ENCODE measurements around the gene COX7C. TPM values are rescaled to one million over a fixed set of nuclear protein-coding genes. Genes with fewer than 3 reads are reported as not detected.
"Not testable (repeated sequence)": the region's sequence is repeated elsewhere in the genome, so short reads cannot be mapped to it uniquely, and the experiment has no call there.

The COX7C gene, protein sequence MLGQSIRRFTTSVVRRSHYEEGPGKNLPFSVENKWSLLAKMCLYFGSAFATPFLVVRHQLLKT
- polyA plus RNA-seq (2013, experiment 1 of 2), result 1,448 TPM
- polyA plus RNA-seq (2013, experiment 2 of 2), result 1,424 TPM

DNA sequence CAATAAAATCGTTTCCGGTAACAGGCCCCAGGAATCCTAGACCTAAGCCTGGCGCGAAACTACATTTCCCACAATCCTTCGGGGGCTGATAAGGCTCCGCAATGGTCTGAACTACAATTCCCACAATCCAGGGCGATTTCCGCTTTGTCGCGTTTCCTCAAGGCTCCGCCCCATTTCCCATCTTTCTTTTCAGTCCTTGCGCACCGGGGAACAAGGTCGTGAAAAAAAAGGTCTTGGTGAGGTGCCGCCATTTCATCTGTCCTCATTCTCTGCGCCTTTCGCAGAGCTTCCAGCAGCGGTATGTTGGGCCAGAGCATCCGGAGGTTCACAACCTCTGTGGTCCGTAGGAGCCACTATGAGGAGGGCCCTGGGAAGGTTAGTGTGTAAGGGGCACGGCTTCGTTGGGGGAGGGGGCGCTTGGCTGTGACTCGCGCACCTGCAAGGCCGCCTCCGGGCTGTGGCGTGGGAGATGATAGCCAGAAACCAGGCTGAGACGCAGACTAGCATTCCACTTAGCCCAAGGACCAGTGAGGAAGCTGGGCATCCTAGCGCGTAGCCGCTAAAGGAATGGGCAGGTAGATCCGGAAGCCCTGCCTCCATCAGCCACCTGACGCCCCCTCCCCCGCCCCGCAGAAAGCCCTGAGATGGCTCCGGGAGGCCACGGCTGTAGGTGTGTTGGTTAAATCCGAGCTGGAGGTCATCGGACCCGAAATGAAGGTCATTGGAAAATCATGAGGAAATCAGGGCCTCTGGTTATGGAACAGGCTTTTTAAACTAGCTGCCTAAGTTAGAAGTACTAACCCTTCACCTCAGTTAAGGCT is at the start of gene COX7C:
Gene COX7C (plus strand): TSS at position 186 of the 821 bp plus-strand sequence. CDS start 115 bp downstream, at position 301.
- peak within 1 kb of the TSS; percentile 68 for H3K4me2 ChIP-seq (ENCODE audit: insufficient read depth, low read length, poor library complexity, severe bottlenecking)
- peak; percentile 92 for DNase-seq (ENCODE audit: low spot score)
- H3K27ac ChIP-seq (replicated peaks; ENCODE audit: low read length), result no peak within 1 kb of the TSS
- H3K36me3 ChIP-seq (replicated peaks in 1 of 2; ENCODE audit: control insufficient read depth in 2 of 2, insufficient read depth in 2 of 2, low read length in 2 of 2), result peaks cover 7 to 39% of the 10 kb centered on the region in 2 donors
- no peak within 1 kb of the TSS for H2BK12ac ChIP-seq (ENCODE audit: low read length)
- peak within 1 kb of the TSS; percentile 95 for H3K18ac ChIP-seq (ENCODE audit: low read length)
- no peak within 1 kb of the TSS for H2BK5ac ChIP-seq (ENCODE audit: low read length)
- peaks cover 2% of the 10 kb centered on the region for H3K79me1 ChIP-seq (ENCODE audit: low read depth, low read length)
- H2BK120ac ChIP-seq (ENCODE audit: low read depth, low read length), result no peak within 1 kb of the TSS
- peak within 1 kb of the TSS; percentile 68 for H2AK5ac ChIP-seq (ENCODE audit: low read depth, low read length)
- H3K4ac ChIP-seq (ENCODE audit: low read length), result no peak within 1 kb of the TSS
- peak within 1 kb of the TSS; percentile 55 for H4K8ac ChIP-seq (ENCODE audit: low read depth, low read length)
- H3K9ac ChIP-seq (ENCODE audit: low read depth, low read length, poor library complexity), result peak within 1 kb of the TSS; percentile 93
- peaks cover 0 to 4% of the 10 kb centered on the region in 2 donors for H3K9me3 ChIP-seq (replicated peaks in 1 of 2; ENCODE audit: control insufficient read depth in 2 of 2, insufficient read depth in 1 of 2, low read depth in 1 of 2, low read length in 2 of 2)
- H2AFZ ChIP-seq (ENCODE audit: low read length), result peak within 1 kb of the TSS; percentile 94
- no peaks in the 10 kb centered on the region for H3K4me1 ChIP-seq (ENCODE audit: control insufficient read depth in 2 of 2, insufficient read depth in 1 of 2, low read depth in 1 of 2, low read length in 2 of 2)
- peak within 1 kb of the TSS; percentile 92 to 98 for H3K4me3 ChIP-seq (ENCODE audit: low read length in 2 of 2)
- no peak within 1 kb of the TSS for H4K91ac ChIP-seq (ENCODE audit: low read depth, low read length, poor library complexity)
- H2BK15ac ChIP-seq (ENCODE audit: low read length), result no peak within 1 kb of the TSS
- H3K14ac ChIP-seq (ENCODE audit: low read length), result peak within 1 kb of the TSS; percentile 86
- WGBS, 2 donors (ENCODE audit: extremely low coverage in 2 of 2, insufficient read length in 2 of 2, insufficient replicate concordance in 1 of 2), result no CpG with 5 or more reads among the region's 41 CpGs
- no peaks in the 10 kb centered on the region for H3K27me3 ChIP-seq (ENCODE audit: control insufficient read depth in 3 of 3, insufficient read depth in 3 of 3, low read depth in 1 of 3, low read length in 3 of 3)
- H3K23ac ChIP-seq (ENCODE audit: low read depth, low read length, poor library complexity), result no peak within 1 kb of the TSS

DNA sequence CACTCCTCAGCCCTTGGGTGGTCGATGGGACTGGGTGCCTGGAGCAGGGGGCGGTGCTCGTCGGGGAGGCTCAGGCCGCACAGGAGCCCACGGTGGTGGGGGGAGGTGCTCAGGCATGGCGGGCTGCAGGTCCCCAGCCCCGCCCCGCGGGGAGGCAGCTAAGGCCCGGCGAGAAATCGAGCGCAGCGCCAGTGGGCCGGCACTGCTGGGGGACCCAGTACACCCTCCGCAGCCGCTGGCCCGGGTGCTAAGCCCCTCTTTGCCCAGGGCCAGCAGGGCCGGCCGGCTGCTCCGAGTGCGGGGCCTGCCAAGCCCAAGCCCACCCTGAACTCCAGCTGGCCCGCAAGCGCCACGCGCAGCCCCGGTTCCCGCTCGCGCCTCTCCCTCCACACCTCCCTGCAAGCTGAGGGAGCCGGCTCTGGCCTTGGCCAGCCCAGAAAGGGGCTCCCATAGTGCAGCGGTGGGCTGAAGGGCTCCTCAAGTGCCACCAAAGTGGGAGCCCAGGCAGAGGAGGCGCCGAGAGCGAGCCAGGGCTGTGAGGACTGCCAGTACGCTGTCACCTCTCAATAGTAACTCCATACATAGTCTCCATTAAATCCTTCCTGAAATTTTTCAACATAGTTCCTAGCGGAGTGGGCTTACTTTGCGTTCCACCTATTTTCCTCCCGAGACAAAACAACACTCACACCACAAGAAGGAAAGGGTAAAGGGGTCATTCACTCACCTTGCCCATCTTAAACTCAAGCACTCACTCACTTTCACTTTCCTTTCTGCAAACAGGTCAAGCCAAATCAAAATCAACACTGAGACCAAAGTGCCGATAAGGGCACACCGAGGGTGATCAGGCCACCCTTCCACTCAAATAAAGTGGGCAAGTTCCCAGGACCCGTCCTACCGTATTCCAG is 48.0 kb upstream of the COX7C start:
- WGBS, 2 donors (ENCODE audit: extremely low coverage in 2 of 2, insufficient read length in 2 of 2, insufficient replicate concordance in 1 of 2), result no CpG with 5 or more reads among the region's 44 CpGs
- not testable (repeated sequence) for H2AK5ac ChIP-seq (ENCODE audit: low read depth, low read length); H3K9me3 ChIP-seq (replicated peaks in 1 of 2; ENCODE audit: control insufficient read depth in 2 of 2, insufficient read depth in 1 of 2, low read depth in 1 of 2, low read length in 2 of 2); H4K8ac ChIP-seq (ENCODE audit: low read depth, low read length); H3K4me1 ChIP-seq (ENCODE audit: control insufficient read depth in 2 of 2, insufficient read depth in 1 of 2, low read depth in 1 of 2, low read length in 2 of 2); H3K36me3 ChIP-seq (replicated peaks in 1 of 2; ENCODE audit: control insufficient read depth in 2 of 2, insufficient read depth in 2 of 2, low read length in 2 of 2); DNase-seq (ENCODE audit: low spot score); H3K14ac ChIP-seq (ENCODE audit: low read length); H3K27me3 ChIP-seq (ENCODE audit: control insufficient read depth in 3 of 3, insufficient read depth in 3 of 3, low read depth in 1 of 3, low read length in 3 of 3); H3K4ac ChIP-seq (ENCODE audit: low read length); H3K27ac ChIP-seq (replicated peaks; ENCODE audit: low read length); H2BK120ac ChIP-seq (ENCODE audit: low read depth, low read length); H3K4me3 ChIP-seq (ENCODE audit: low read length in 2 of 2); H3K4me2 ChIP-seq (ENCODE audit: insufficient read depth, low read length, poor library complexity, severe bottlenecking); H3K18ac ChIP-seq (ENCODE audit: low read length); H3K79me1 ChIP-seq (ENCODE audit: low read depth, low read length); H2BK12ac ChIP-seq (ENCODE audit: low read length); H3K9ac ChIP-seq (ENCODE audit: low read depth, low read length, poor library complexity); H2BK15ac ChIP-seq (ENCODE audit: low read length); H4K91ac ChIP-seq (ENCODE audit: low read depth, low read length, poor library complexity); H2BK5ac ChIP-seq (ENCODE audit: low read length)
- Histone ChIP-seq H2AFZ (ENCODE audit: low read length) (peak overlapping the region; percentile 35), H3K23ac (ENCODE audit: low read depth, low read length, poor library complexity) (peak overlapping the region; percentile 89)

DNA sequence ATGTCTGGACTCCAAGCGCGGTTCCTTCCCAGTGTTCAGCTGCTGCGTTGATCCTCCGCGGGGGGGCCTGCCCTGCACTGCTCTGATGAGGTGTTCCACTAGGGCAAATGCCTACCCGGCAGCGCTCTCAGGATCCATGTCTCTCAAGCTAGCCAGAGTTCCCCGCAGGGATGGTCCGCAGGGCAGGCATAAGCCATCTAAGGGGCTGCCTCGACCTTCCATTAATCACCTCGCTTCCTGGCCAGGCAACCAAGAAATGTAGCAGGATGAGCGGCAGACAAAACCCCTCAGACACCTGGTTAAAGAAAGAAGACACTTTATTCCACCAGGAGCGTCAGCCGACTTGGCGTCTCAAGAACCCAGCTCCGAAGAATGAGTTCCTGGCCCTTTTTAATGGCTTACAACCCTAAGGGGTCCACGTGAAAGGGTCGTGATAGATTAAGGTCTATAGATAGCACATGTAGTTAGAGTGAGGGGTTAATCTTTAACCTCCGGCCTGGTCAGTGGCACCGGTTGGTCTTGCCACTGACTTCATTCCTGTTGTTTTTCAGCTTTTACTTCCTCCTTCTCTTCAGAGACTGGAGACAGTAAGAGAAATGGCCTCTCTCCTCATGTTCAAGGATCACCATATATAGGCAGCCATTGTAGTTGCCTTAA is 47.2 kb upstream of the COX7C start:
- no peak overlapping the region for H2BK5ac ChIP-seq (ENCODE audit: low read length)
- peak overlapping the region; percentile 35 for H2AFZ ChIP-seq (ENCODE audit: low read length)
- no peak overlapping the region for H2BK12ac ChIP-seq (ENCODE audit: low read length)
- no CpG with 5 or more reads among the region's 20 CpGs for WGBS, 2 donors (ENCODE audit: extremely low coverage in 2 of 2, insufficient read length in 2 of 2, insufficient replicate concordance in 1 of 2)
- H3K4ac ChIP-seq (ENCODE audit: low read length), result no peak overlapping the region
- peak overlapping the region; percentile 89 for H3K23ac ChIP-seq (ENCODE audit: low read depth, low read length, poor library complexity)
- no peak for DNase-seq (ENCODE audit: low spot score)
- H3K4me1 ChIP-seq (ENCODE audit: control insufficient read depth in 2 of 2, insufficient read depth in 1 of 2, low read depth in 1 of 2, low read length in 2 of 2), result no peaks in the 10 kb centered on the region
- no peak overlapping the region for H2BK15ac ChIP-seq (ENCODE audit: low read length)
- H2AK5ac ChIP-seq (ENCODE audit: low read depth, low read length), result no peak overlapping the region
- no peak overlapping the region for H3K4me3 ChIP-seq (ENCODE audit: low read length in 2 of 2)
- H4K91ac ChIP-seq (ENCODE audit: low read depth, low read length, poor library complexity), result no peak overlapping the region
- no peak overlapping the region for H3K14ac ChIP-seq (ENCODE audit: low read length)
- H3K9me3 ChIP-seq (replicated peaks in 1 of 2; ENCODE audit: control insufficient read depth in 2 of 2, insufficient read depth in 1 of 2, low read depth in 1 of 2, low read length in 2 of 2), result peaks cover 0 to 3% of the 10 kb centered on the region in 2 donors
- no peak overlapping the region for H3K9ac ChIP-seq (ENCODE audit: low read depth, low read length, poor library complexity)
- no peak overlapping the region for H4K8ac ChIP-seq (ENCODE audit: low read depth, low read length)
- no peak overlapping the region for H3K18ac ChIP-seq (ENCODE audit: low read length)
- no peak overlapping the region for H2BK120ac ChIP-seq (ENCODE audit: low read depth, low read length)
- no peak overlapping the region for H3K27ac ChIP-seq (replicated peaks; ENCODE audit: low read length)
- H3K27me3 ChIP-seq (ENCODE audit: control insufficient read depth in 3 of 3, insufficient read depth in 3 of 3, low read depth in 1 of 3, low read length in 3 of 3), result no peaks in the 10 kb centered on the region
- no peaks in the 10 kb centered on the region for H3K36me3 ChIP-seq (replicated peaks in 1 of 2; ENCODE audit: control insufficient read depth in 2 of 2, insufficient read depth in 2 of 2, low read length in 2 of 2)
- no peak overlapping the region for H3K4me2 ChIP-seq (ENCODE audit: insufficient read depth, low read length, poor library complexity, severe bottlenecking)
- H3K79me1 ChIP-seq (ENCODE audit: low read depth, low read length), result no peaks in the 10 kb centered on the region
